HG03060 (cell line): ENCODE data around the gene GNMT.
"Not testable (repeated sequence)": the region's sequence is repeated elsewhere in the genome, so short reads cannot be mapped to it uniquely, and the experiment has no call there.

Experiments used
- ATAC-seq: cut with Tn5 transposase; IDR thresholded peaks from one replicate; pipeline ENCODE4 v1.9.1; 2021; ENCODE audit warnings: low read depth, moderate number of reproducible peaks; ENCODE audit not compliant: unreplicated experiment

GNMT gene

DNA sequence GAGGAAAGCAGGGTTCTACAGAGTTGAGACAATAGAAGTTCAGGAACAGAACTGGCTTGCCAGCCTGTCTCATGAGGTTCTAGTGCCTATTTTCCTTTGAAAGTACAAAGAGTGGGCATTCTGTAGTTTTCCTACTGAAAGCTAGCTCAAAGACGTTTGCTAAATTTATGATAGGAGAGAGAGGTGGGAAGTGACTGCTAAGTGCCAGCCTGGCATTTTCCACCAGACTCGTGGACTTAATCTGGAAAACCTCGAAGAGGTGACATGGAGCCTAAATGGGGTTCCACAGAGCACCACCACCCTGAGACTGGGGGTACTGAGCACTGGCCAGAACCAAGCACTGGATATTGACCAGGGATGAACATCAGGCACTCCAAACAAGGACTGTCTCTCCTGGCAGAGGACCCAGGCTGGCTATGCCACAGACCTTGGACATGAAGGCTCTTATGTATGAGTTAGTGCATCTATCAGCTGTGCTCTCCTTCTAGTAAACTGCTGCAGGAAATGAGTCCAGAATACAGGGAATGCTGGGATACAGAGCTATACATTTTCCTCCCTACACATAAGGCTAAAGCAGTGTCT lies 11.3 kb downstream of the GNMT start:
- ATAC-seq: no peak

DNA sequence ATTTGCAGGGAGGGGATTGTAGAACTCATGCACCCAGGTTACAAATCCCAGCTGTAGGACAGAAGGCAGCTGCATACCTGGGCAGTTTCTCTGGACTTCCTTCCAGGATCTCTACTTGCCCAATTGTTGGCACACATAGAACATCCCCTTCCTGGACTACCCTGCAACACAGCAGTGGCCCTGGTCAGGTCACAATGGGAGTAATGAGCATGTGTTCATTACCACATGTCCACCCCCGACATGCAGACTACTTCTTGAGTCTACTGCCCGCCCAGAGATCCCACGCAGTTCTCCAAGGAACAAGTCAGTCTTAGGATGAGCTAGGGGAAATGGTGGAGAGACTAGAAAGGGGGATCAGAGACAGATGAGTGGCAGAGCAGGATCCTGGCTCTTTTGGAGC lies 13.4 kb downstream of the GNMT start:
- ATAC-seq: no peak

DNA sequence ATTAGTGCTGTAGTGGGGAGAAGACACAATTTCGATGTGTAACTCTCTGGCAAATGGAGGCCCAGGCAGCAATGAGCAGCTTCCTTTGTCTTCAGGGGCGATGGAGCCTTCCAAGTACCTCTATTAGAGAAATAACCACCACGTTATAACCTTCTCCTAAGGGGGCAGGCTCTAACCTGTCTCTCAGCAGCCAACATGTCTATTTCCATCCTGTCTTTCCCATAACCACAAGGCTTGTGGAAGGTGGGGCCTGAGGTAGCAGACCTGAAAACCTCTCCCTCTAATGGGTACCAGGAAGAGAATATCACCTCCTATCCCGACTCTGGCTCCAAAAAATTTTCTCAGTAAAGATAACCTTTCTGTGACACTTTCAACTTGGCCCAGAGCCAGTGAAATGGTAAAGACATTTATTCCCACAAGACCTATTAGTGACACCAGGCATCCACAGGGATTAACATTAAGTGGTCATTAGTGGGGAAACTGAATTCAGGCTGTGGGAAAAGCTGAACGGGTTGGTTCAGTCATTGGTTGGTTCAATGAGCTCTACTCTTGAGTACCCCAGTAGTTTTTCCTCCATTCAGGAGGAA lies 14.5 kb downstream of the GNMT start:
- ATAC-seq: no peak

DNA sequence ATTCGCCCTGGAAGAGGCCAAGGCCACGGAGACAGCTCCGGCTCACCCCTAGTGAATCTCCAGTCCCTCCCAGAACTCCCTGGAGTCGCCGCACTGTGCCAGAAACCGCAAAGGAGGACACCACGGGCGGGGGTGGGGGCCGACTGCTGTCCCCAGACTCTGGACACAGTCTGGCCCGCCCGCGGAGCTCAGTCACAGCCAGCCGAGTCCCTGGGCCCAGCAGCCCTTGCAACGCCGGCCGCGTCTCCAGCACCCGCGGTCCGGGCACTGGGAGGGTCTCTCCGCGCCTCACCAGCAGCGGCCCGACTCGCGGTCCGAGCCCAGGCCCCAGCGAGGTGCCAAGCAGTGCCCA lies 17.9 kb downstream of the GNMT start:
- ATAC-seq: no peak

DNA sequence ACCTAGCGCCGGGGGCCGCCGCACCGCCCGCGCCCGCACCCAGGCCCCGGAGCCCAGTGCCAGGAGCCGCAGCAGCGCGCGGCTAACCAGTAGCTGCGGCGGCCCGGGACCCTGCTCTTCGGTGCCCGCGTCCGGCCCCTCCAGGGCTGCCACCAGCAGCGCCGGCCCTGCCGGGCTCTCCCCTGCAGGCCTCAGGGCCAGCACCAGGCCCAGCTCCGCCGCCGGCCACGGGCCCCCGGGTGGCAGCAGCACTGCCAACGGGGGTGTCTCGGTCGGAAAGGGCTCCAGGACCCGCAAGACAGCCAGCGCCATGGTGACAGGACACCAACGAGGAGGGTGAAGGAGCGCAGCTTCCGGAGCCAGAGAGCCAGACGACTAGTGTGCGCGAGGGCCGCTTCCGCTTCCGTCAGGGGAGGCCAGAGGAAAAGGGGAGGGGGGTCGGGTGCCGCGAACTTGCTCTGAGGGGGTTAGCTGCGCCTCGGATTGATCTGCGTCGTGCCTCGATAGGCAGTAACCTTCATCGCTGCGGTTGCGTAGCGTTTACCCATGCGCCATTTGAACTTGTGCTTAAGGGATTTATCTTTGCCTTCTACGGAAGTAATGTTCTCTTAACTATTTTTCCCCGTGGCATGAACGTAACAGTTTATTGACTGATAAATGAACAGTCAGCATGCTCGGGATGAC lies 18.4 kb downstream of the GNMT start, which contains the start of gene PEX6:
PEX6 (minus strand) TSS at position 343 of the 684 bp plus-strand sequence; CDS start at position 312, 31 bp downstream.
- peak; percentile 57 for ATAC-seq

DNA sequence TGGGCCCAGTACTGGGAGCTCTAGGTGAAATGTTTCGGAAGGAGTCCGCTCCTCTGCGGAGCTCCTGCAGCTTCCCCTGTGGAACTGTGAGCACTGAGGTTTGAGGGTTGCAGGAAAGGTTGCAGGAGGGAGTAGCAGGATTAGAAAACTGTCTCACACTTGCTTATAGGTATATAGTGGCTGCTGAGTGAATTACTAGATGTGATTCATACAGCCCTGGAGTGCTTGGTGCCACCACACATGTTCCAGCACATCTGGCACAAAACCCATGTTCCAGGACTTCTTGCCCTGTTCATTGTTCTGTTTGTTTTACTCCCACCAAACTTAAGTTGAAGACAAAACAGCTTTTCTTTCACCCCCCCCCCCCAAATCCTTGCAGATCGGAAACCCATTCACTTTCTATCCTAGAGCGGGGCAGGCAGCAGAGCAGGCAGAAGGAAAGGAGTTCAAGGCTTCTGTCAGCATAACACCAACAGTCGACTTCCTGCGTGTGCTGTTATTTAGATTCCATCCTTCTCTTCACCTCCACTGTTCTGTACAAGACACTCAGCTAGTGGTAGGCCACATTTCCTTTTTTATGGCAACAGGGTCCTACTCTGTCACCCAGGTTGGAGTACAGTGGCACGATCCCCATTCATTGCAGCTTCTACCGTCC lies 19.1 kb downstream of the GNMT start:
- no peak for ATAC-seq

DNA sequence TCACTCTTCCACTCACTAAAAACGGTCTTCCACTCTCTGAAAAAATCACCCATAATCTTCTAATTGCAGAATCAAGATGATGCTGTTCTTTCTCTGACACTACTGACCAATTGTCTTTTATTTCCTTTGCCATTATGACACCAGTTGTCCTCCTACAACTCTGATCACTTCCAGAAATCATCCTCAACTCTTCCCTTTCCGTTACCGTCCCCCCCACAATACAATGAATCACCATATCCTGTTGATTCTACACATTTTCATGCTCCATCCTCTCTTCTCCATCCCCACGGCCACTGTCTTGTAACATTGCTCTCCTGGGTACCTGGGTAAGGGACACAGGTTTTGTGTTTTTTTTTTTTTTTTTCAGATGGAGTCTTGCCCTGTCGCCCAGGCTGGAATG lies 21.3 kb downstream of the GNMT start:
- no peak for ATAC-seq

DNA sequence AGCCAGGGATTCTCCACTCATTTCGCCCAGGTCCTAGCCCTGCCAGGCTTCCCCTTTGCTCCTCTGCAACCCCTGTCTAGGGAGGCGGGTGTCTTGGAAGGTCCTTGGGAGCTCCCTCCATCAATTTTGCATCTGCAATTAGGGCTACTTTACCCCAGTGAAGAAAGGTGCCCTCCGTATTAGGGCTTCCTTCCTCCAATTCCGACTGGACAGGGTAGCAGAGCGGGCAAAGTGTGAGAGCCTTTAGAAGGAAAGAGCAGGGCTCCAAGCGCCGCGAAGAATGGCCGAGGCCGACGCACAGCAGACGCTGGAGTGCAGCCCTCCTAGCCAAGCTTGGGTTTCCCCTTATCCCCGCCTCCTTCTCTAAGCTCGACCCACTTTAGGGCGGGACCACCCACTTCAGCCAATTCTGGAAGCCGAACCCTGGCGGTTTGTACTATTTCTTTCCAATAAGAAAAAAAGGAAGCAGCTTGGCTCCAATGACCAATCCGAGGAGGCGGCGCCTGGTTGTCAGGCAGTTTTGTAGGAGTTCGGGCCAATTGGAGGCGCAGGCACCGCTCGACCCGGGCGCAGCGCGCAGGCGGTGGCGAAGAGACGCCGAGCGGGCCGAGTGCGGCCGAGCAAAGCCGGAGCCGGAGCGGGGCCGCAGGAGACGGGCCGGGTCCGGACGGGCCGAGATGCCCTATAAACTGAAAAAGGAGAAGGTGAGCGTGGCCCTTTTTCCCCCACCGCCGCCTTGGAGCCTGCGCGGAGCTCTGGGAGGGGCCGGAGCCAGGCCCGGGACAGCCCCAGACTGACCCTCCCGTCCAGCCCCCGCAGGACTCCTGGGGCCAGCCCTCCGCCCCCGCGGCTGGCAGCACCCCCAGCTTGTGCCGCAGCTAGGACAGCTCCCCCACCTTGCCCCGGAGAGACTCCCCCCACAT lies 23.7 kb downstream of the GNMT start, which contains the start of gene PPP2R5D:
PPP2R5D (plus strand) TSS at position 570 of the 923 bp plus-strand sequence; CDS start at position 678, 108 bp downstream.
- ATAC-seq: peak; percentile 86

DNA sequence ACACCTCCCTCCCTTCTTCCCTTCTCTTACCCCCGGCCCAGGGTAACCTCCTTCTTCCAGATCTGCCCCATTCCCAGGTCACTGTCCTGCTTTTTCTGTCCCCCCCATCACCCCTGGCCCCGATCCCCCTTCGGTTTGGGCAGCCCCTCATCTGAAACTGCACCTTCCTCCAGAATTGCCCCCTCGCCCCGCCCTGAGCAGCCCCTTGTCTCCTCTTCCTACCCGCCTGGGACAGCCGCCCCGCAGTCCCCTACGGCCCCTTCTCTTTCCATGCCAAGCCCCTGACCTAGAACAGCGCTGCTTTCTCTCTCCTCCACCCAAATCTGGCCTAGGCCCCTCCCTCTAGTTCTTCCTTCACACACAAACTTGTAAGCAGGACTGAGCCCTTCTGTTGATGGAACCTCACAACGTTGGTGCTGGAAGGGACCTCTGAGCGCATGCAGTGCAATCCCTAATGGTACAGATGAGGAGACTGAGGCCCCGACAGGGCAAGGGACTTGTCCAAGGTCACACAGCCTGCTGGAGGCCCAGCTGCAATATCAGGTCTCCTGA lies 24.4 kb downstream of the GNMT start:
- no peak for ATAC-seq

DNA sequence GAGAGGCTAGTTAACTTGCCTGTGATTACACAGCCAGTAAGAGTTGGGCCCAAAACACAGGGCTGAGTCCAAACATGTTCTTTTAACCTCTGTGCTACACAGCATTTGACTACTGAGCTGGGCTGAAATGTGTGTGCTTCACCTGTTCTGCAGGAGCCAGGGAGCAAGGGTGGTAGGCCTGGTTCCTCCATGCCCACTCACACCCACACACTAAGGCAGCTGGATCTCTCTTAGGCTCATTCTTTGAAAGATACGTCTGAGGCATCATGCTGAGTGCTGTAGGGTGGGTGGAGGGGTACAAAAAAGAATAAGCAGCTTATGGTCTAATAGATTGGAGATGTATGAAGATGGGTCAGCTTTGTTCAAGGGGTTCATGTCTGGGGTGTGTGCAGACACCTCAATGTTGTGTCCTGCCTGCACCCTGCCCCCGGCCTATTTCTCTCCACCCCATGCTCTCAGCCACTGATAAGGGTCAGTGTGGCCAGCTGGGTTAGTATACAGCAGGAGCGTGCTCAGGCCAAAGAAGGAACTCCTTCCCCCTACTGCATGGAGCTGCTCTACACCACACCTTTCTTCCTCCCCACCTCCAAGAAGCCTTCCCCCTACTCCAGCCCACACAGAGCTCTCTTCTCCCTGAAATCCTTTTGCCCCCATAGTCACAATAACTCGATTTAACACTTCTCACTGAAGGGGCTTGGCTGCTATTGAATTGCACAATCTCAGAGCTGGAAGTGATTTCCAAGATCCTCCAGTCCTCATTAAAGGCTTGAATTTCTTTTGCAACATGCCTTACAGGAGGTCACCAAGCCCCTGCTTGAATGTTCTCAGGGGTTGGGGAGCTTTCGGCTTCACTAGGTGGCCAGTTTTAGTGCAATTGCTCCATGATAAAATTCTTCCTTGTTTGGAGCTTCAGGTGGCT lies 27.2 kb downstream of the GNMT start:
- no peak for ATAC-seq

DNA sequence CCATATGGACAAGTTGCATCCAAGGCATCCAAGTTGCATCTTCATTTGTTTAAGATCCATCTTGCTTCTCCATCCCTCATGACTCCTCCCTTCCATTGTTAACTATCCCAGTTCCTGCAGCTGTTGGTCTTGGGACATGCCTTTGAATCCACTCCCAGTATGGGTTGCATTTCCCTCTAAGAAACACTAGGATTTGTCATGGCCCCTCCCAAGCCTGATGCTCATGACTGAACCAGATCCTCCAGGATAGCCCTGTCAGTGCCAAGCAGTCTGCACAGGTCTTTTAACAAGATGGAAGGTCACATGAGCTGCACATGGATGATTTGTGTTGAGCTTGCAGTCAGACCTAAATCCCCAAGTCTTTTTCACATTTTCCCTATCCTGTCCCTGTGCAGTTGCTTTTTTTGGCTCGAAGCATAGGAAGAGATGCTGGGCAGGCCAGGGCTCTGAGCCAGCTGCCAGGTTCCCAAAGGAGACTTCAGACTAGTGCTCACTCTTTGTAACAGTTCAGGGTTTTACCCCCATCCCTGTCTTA lies 28.0 kb downstream of the GNMT start:
- ATAC-seq: no peak

DNA sequence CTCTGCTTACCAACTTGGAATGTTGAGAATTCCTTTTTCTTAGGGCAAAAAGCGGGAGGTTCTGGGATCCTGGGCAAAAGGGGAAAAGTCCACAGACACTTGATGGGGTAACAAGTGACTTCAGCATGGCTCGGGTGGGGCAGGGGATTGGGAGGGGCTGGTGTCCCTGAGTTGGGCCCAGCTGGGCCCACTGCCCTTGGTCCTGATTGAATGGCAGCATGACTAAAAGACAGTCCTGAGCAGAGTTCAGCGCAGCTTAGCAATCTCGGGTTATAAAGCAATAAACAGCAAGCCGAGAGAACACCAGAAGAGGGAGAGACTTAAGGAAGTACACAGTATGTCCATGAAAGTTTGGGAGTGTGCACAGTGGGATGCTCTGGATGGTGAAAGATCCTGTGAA lies 29.4 kb downstream of the GNMT start:
- no peak for ATAC-seq

DNA sequence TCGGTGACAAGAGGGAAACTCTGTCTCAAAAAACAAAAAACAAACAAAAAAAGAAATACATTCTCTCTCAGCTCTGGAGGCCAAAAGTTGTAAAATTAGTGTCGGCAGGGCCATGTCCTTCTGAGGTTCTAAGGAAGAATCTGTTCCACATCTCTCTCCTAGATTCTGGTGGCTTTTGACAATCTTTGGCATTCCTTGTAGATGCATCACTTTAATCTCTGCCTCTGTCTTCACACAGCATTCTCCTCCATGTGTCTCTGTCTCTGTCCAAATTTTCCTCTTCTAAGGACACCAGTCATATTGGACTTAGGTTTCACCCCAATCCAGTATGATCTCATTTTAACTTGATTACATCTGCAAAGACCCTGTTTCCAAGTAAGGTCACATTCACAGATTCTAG lies 32.9 kb downstream of the GNMT start:
- no peak for ATAC-seq

DNA sequence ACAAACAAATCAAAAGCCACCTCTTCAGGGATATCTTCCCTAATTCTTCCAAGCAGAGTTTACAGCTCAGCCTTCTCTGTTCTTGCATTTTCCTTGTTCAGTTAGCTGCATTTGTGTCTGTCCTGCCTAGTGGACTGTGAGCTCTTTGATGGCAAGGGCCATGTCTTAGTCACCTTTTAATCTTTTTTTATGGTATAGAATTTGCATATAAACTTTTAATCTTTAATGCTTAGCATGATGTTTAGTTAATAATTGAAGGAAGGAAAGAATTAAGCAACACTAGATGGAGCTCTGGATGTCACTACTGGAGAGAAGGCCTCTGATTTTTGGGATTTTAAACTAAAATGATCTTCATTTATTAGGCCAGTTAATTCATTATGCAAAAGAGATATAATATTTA lies 36.0 kb downstream of the GNMT start:
- no peak for ATAC-seq

DNA sequence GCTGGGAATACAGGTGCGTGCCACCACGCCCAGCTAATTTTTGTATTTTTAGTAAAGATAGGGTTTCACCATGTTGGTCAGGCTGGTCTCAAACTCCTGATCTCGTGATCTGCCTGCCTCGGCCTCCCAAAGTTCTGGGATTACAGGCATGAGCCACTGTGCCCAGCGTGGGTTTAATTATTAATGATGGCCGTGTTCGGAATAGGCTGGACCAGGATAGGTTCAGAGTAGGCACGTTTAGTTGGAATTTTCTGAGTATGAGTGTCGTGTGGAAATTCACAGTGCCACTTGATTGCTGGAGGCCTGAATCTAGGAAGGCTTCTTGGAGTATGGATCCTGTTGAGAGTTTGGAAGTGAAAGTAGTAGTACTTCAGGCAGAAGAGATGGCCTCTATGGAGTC lies 37.7 kb downstream of the GNMT start:
- ATAC-seq: not testable (repeated sequence)

DNA sequence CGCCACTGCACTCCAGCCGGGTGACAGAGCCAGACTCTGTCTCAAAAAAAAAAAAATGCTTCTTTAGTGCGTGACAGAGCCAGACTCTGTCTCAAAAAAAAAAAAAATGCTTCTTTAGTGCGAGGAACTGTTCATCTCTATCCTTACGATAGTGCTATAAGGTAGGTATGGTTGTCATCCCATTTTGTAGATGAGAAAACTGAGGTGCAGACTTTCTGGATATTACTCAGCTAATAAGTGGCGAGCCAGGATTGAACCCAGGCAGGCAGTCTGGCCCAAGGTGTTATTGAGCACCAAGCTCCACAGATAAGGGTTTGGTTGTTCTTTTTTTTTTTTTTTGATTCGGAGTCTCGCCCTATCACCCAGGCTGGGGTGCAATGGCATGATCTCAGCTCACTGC lies 41.3 kb downstream of the GNMT start:
- no peak for ATAC-seq

DNA sequence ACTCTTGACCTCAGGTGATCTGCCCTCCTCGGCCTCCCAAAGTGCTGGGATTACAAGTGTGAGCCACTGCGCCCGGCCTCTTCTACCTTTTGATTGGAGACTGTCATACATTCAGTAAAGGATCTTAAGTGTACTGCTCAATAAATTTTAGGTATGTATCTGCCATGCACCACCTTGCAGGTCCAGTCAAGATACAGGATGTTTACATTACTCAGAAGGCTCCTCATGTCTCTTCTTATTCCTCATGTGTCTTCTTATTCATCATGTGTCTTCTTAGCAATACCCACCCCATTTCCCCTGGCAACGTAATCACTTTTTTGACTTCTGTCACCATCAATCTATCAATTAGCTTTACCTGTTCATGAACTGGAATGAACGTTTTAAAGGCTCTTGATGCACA lies 45.3 kb downstream of the GNMT start:
- no peak for ATAC-seq

DNA sequence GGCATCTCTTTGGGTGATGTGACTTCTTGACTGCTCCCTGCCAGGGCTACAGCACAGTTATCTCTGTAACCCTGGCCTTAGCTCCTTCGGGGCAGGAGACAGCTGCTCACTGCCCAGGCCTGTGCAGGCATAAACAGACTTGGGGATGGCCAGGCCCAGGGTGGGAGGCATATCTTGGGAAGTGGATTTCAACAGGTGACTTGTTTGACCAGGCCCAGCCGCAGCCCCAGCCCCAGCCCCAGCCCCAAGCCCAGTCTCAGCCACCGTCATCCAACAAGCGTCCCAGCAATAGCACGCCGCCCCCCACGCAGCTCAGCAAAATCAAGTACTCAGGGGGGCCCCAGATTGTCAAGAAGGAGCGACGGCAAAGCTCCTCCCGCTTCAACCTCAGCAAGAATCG lies 45.7 kb downstream of the GNMT start:
- ATAC-seq: no peak

DNA sequence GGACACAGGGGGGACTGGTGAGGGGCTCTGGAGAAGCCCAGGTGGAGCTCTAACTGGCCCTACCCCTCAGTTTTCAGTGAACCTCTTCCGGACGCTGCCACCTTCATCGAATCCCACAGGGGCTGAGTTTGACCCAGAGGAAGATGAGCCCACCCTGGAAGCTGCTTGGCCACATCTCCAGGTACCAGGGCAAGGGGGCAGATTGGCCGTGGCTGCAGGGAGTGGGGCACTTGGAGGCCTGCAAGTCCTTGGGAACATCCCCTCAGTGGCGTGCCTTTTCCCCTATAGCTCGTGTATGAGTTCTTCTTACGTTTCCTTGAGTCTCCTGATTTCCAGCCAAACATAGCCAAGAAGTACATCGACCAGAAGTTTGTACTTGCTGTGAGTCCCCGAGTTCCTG lies 46.6 kb downstream of the GNMT start:
- no peak for ATAC-seq
